Peyer's patch (tissue), 4 donors: ENCODE data around the gene ZDHHC18.

Experiments used
- CTCF ChIP-seq, 6 experiments: fragments of 450-650 bp in 4 of 6; fragments of 200-600 bp in 2 of 6; sonication (generic) in 1 of 6; IDR thresholded peaks; one replicate each; pipeline ENCODE4 v1.5.1; 2017 to 2019; ENCODE audit warnings: antibody characterized with exemption in 6 of 6, mild to moderate bottlenecking in 3 of 6, moderate library complexity in 1 of 6
- POLR2A ChIP-seq, 2 donors: fragments of 450-650 bp; IDR thresholded peaks; one replicate each; pipeline ENCODE4 v1.5.1; 2017; ENCODE audit warnings: antibody characterized with exemption in 2 of 2, mild to moderate bottlenecking in 2 of 2, moderate library complexity in 2 of 2

- no peak for TF ChIP-seq CTCF (IDR thresholded peaks at IDR 0.05)
- TF ChIP-seq POLR2A (IDR thresholded peaks at IDR 0.05), result no peak
Measured at GRCh38 chr1:26788515-26788785, 38.0 kb upstream of the ZDHHC18 start.
